Left ventricle myocardium superior (tissue), 1 donor: ENCODE results near the gene TNFAIP6. TPM values are rescaled to one million over a fixed set of nuclear protein-coding genes. Genes with fewer than 3 reads are reported as not detected.
"Not testable (repeated sequence)": the region's sequence is repeated elsewhere in the genome, so short reads cannot be mapped to it uniquely, and the experiment has no call there.

Experiments used
- ATAC-seq: fragments of 200-7000 bp; cut with Tn5 transposase; one replicate; pipeline ENCODE4 v1.9.1; 2020; ENCODE audit warnings: mild to moderate bottlenecking, moderate library complexity
- DNase-seq: peaks from one replicate; pipeline ENCODE4 v3.0.0-alpha.2; 2020
- intact Hi-C: fragments of 100-400 bp; cut with micrococcal nuclease; formaldehyde crosslinking; loops from one replicate; pipeline ENCODE4 v1.11.0; 2022
- long read RNA-seq: library from polyadenylated mRNA; unstranded; transcript quantifications from one replicate; pipeline ENCODE4 v2.0.0, GENCODE V29; 2021
- total RNA-seq: library from RNA; stranded (reverse); fragmentation: NEBNext Ultra II Directional; extraction: Animal tissue kit (Norgen Biotek cat#: 25700); gene quantifications from one replicate; pipeline ENCODE4 v1.2.1, GENCODE V29; 2021
- donor health status: DM: no; HTN: yes; CAD: no; lungs with severe emphysema.

TNFAIP6 gene, protein sequence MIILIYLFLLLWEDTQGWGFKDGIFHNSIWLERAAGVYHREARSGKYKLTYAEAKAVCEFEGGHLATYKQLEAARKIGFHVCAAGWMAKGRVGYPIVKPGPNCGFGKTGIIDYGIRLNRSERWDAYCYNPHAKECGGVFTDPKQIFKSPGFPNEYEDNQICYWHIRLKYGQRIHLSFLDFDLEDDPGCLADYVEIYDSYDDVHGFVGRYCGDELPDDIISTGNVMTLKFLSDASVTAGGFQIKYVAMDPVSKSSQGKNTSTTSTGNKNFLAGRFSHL
- total RNA-seq, result 2.4 TPM
- long read RNA-seq, partial matches to known transcripts, result 0 of 2 reads
- long read RNA-seq, other reads (novel, unspliced or antisense), result 0 of 2 reads

DNA sequence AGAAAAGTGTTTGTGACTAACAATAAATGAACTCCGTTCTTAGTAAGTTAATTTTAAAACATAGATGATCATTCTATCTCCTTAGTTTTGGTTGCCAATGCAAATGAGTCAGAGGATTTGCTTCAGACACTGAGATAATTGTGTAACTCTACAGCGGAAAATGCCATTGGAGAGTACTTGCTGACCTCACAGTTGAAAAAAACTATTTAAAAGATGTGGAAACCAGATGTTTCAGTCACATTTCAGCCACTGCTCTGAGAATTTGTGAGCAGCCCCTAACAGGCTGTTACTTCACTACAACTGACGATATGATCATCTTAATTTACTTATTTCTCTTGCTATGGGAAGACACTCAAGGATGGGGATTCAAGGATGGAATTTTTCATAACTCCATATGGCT is at the start of gene TNFAIP6:
Gene TNFAIP6 (plus strand): TSS at position 234 of the 400 bp plus-strand sequence. CDS start 75 bp downstream, at position 309.
- intact Hi-C loops, result no loop called here
- ATAC-seq, result peak; percentile 91
- DNase-seq, result no peak

DNA sequence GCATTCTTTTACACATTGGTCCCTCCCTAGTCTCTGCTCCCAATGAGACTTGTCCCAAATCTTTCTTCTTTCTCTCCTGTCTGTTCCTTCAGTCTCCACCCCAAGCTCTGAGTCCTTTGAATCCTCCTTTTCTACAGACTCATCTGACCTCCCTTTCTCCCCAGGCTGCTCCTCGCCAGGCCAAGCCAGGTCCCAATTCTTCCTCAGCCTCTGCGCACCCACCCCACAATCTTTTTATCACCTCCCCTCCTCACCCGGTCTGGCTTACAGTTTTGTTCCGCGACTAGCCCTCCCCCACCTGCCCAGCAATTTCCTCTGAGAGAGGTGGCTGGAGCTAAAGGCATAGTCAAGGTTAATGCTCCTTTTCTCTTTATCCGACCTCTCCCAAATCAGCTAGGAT is 47.1 kb upstream of the TNFAIP6 start:
- ATAC-seq, DNase-seq, intact Hi-C loops: not testable (repeated sequence)

DNA sequence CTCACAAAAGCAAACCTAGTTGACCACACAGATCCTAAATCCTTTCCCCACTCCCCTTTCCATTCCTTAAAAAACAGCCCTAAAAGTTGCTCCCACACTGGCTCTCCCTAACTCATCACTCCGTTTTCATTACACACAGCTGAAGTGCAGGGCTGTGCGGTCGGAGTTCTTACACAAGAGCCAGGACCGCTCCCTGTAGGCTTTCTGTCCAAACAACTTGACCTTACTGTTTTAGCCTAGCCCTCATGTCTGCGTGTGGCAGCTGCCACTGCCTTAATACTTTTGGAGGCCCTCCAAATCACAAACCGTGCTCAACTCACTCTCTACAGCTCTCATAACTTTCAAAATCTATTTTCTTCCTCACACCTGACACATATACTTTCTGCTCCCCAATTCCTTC is 45.0 kb upstream of the TNFAIP6 start:
- ATAC-seq, intact Hi-C loops: not testable (repeated sequence)
- DNase-seq, result peak; percentile 41

DNA sequence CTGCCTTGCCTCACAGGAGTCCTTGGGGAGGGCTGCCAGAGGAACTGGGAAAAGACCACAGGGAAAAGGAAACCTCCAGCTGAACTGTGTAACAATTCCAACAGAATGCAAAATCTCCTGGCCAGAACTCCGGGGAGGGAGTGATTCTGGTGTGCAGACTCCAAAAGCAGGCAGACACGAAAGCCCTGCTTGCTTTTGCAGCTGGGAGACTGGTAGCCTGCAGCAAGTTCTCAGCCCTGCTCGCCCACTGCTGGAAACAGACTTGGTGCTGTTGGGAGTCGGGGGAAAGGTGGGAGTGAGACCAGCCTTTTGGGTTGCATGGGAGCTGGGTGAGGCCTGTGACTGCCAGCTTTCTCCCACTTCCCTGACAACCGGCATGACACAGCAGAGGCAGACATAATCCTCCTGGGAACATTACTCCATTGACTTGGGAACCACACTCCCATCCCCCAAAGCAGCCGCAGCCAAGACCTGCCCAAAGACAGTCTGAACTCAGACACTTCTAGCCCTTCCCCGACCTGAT is 42.0 kb upstream of the TNFAIP6 start:
- DNase-seq (peak; percentile 47), ATAC-seq (peak; percentile 89)
- intact Hi-C loops, result no loop called here

DNA sequence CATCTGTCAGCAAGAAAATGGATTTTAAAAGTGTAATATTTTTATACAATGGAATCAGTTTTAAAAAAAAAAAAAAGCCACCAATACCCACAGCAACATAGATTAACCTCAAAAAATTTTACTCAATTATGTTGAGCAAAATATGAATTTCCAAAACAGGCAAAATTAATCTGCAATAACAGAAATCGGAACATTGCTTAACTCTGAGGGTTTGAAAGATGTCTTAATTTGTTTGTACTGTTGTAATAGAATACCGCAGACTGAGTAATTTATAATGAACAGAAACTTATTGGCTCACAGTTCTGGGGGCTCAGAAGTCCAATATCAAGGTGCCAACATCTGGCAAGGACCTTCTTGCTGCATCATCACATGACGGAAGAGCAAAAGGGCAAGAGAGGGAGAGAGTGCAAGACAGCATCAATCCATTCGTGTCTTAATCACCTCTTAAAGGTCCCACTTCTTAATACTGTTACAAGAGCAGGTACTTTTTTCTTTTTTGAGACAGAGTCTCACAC is 31.8 kb upstream of the TNFAIP6 start:
- intact Hi-C loops, result no loop called here
- ATAC-seq (no peak), DNase-seq (no peak)

DNA sequence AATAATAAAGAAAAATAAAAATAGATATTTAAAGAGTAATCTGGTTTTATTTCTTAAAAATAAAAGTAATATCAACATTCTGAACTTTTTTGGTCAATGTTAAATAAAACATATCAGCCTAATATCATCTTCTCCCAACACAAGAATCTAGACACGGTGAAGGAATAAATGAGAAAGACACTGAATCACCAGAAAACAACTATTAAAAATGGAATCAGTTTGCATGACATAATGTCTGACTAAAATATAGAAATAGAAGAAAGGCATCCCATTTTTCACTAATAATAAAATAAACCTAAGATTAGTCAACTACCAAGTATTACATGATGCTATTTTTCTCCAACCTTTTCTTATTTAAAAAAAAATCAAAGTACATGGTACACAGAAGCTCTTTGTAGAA is 30.8 kb upstream of the TNFAIP6 start:
- DNase-seq, result no peak
- intact Hi-C loops, result no loop called here
- no peak for ATAC-seq

DNA sequence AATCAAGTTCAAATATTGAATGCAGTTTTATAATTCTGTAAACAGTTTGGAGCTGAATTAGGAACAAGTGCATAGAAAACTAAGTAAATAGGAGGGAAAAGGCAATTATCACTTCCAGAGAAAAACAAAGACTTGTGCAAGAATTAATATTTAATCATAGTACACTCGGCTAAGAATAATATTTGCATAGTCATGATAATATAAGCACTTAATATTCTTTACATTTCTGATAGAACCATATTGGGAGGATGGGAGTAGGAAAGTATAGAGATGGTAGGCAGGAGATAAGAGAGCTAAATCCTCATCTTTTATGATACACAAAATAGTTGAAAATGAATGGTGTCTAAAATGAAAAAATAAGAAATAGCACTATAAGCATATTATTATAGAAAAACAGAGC is 27.4 kb upstream of the TNFAIP6 start:
- DNase-seq (no peak), ATAC-seq (no peak)
- intact Hi-C loops, result no loop called here

DNA sequence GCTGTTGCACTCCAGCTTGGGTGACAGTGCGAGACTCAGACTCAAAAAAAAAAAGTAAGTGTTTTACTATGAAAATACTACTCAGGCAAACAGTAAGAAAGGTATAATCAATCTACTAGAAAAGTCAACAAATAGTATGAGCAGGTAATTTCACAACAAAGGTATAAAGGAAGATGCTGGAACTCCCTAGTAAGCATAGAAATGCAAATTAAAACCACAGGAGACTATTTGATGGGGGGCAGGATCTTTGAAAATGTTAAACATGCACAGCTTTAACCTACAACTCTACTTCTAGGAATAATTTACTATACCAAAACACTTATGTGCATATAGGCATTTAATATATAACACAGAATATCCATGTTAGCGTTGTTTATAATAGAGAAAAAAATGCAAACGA is 24.3 kb upstream of the TNFAIP6 start:
- no peak for DNase-seq
- no peak for ATAC-seq
- intact Hi-C loops, result no loop called here

DNA sequence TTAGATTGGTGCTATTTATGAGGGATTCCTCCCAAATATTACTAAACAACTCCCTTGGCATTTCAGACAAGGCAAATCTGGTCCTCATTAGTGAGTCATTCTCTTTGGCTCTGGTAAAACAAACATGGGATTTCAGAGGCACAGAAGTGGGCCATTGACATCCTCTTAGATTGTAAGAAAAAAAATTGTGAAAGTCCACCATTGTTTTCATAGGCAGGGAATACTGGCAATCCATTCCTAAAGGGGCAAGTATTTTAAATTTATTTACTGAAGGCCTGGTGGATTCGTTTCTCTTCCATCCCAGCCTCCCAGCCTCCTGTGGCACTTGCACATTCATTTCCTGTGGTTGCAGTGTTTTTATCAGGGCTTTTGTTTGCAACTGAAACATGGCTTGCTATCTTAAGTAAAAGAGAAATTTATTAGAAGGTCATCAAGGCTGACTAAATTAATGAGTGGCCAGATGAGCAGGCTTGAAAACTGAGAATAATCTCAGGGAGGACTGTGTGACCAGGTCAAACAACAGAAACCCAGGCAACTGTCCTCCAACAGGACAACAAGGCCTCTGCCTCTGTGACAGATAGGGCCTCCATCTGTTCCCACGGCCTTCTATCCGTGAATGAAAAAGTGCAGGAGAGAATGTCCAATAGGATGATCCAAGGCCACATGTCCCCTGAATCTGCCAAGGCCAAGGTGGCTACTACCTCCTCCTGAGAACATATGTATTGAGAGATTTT is 23.1 kb upstream of the TNFAIP6 start:
- ATAC-seq (peak; percentile 91), DNase-seq (no peak)
- intact Hi-C loops, result no loop called here

DNA sequence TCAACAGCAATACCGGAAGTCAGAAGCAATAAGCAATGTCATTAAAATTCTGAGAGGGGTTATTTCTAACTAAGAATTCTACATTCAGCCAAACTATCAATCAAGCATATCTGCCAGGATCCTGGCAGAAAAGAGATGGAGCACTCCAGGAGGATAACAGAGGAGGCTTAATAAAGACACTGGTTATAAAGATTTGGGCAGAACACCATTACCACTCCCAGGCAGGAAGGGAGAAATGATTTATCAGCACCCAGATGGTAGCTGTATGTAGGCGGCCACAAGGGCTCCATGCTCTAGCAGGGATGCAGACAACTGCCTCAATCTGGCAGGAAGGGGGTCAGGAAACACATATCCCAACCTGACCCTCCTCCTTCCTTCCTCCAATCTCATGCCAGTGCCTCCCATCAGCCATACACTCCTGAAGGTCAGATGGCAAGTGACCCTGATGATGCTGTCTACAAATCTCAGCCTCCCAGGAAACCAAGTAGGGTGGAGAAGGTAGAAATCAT is 20.5 kb upstream of the TNFAIP6 start:
- no peak for DNase-seq
- no peak for ATAC-seq
- intact Hi-C loops, result no loop called here

DNA sequence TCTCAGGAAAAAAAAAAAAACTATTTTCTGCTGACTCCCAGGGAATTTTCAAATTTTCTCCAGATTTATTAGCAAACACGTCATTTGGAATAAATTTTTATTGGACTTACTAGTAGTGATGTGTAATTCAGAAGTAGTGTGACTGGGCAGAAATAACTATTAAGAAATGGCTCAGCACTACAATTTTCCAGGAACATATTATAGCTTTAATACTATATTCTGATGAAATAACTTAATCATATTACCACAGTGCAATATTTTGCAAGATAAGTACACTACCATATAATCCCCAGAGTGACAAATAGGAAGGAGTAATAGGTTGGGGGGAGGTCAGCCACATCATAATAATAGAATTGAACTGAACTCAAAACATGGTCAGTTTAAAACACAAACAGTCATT is 19.7 kb upstream of the TNFAIP6 start:
- ATAC-seq (no peak), DNase-seq (no peak)

DNA sequence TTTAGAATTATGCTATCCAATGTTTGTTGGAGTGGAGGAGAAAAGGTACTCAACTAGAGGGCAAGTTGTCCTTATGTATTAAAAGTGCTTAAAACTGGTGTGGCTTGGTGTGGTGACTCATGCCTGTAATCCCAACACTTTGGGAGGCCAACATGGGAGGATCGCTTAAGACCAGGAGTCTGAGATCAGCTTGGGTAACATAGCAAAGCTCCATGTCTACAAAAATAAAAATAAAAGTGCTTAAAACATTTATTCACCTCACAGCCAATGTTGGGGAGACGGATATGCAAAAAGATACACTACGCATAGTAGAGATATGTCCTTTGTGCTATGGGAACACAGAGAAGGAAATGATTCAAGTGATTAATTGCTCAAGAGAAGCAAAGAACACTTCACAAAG is 19.3 kb upstream of the TNFAIP6 start:
- no peak for DNase-seq
- ATAC-seq, result no peak
- intact Hi-C loops, result no loop called here

More for the DNA sequence above, 19.7 kb upstream of the TNFAIP6 start:
- intact Hi-C loops, result no loop called here

DNA sequence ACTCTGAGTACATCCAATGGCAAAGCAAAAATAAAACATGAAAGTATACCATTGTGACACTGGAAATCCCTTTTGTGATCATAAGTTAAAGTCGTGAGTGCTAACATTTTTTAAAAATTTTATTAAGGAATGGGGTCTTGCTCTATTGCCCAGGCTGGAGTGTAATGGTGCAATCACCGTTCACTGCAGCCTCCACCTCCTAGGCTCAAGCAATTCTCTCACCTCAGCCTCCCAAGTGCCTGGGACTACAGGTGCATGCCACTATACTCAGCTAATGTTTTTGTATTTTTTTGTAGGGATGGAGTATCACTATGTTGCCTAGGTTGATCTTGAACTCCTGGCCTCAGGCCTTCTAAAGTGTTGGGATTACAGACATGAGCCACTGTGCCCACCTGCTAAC is 14.3 kb upstream of the TNFAIP6 start:
- ATAC-seq (no peak), DNase-seq (no peak)
- intact Hi-C loops, result no loop called here

DNA sequence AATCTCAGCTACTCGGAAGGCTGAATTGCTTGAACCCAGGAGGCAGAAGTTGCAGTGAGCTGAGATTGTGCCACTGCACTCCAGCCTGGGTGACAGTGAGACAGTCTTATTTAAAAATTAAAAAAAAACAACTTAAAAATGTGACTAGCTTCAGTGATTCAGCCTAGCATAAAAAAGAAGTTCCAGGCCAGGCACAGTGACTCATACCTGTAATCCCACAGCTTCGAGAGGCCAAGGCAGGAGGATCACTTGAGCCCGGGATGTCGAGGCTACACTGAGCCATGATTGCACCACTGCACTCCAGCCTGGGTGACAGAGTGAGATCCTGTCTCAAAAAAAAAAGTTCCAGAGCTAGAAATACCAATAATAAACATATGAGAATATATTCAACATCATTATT is 13.2 kb upstream of the TNFAIP6 start:
- ATAC-seq, intact Hi-C loops, DNase-seq: not testable (repeated sequence)

DNA sequence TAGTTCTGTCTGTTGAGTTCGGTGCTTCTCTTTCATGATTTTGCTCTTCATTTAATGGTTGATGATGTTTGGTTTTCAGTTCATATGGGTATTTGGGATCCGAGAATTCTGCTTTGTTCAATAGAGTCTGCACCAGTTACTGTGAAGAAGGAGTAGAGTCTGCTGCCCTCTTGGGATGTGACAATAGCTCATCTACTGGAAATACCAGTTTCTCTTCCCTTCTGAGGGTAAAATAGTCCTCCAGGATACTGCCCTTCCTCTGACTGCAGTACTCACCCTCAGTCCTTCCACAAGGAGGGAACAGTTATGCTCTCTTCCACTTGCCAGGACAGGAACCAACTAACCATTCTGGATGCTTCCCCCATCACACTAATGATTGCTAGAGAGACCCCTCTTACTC is 12.5 kb upstream of the TNFAIP6 start:
- DNase-seq (no peak), ATAC-seq (no peak)
- intact Hi-C loops, result no loop called here

DNA sequence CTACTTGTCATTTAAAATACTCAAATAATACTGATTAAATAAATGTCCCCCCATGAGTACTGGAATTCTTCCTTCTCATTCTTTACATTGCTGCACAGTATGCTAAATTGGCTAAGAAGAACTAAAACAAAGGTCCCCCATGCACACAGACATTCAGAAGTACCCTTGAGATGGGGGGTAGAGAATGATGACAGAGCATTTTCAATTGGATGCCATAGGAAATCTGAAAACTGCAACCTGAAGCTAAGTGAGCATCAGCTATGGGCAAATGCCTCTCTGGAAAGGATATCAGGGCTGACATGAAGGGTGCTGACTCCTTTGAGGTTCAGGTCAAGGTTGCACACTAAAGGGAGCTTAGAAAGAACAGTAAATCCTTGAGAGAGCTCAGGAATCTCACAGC is 10.1 kb upstream of the TNFAIP6 start:
- intact Hi-C loops, result no loop called here
- DNase-seq (no peak), ATAC-seq (no peak)

DNA sequence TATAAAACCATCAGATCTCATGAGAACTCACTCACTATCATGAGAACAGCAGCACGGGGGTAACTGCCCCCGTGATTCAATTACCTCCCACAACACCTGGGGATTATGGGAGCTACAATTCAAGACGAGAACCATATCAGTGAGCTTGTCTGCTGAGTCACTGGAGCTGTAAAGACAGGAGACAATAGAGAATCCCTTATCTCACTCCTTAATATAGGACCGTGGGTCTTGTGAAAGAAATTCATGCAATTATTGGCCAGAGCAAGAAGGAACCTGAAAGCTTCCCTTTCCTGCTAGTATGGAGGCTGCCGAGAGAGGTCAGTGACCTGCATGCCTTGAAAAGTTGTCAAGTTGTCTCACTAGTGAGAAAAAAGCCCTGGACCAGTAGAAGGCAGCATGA is 9.5 kb upstream of the TNFAIP6 start:
- intact Hi-C loops, result no loop called here
- no peak for ATAC-seq

DNA sequence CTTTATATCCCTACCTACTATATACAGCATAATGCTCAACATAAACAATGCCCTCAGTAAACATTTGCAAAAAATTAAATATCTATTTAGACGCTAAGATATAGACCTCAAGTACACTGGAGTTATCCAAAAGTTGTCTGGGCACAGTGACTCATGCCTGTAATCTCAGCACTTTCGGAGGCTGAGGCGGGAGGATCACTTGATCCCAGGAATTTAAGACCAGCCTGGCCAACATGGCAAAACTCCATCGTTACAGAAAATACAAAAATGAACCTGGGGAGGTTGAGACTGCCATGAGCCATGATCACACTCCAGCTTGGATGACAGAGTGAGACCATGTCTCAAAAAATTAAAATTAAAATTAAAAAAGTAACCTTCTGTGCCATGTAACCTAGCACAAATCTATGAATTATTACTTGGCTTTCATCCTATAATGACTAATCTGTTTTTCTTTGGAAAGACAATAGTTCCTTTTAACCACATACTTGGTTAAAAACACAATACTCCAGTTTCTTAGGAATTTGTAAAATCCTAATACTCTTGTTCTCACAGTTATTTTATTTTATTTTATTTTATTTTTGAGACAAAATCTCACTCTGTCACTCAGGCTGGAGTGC is 6.7 kb upstream of the TNFAIP6 start:
- DNase-seq, result no peak
- intact Hi-C loops, result no loop called here
- no peak for ATAC-seq

More for the DNA sequence above, 9.5 kb upstream of the TNFAIP6 start:
- no peak for DNase-seq

DNA sequence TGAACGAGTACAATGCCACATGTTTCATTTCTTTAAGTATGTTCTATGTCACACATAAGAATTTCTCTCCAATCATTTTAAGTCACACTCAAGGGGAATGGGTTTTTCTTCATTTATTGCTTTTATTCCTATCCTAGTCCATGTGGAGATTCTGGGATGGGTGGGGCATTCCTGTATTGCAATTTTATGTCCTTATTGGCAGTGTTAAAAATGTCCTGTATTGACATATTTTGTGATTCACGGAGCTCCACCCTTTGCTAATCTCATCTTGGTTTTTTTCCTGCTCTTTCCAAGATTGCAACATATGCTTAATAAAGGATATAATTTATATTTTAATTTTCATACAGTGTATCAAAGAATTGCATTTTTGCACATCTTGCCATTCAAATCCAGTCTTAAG is 3.4 kb upstream of the TNFAIP6 start:
- DNase-seq (no peak), ATAC-seq (no peak)
- intact Hi-C loops, result no loop called here

DNA sequence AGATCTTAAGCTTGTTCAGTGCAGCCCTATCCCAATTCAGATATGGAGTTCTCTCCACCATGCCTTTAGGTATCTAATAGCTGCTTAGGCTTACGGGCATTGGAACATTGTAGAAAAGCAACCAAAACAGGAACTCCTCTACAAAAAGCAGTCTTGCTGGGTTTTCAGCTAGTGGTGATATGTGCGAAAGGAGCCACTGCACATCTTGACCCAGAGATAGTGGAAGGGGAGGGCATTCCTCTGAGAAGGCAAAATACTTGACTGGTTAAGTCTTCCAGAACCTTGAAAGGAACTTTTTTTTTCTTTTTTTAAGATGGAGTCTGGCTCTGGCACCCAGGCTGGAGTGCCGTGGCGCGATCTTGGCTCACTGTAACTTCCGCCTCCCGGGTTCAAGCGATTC is 2.6 kb upstream of the TNFAIP6 start:
- no peak for DNase-seq
- no peak for ATAC-seq
- intact Hi-C loops, result no loop called here
